Measurements from ENCODE around the gene FRG1. TPM values are rescaled to one million over a fixed set of nuclear protein-coding genes. Genes with fewer than 3 reads are reported as not detected.
"Not testable (repeated sequence)": the region's sequence is repeated elsewhere in the genome, so short reads cannot be mapped to it uniquely, and the experiment has no call there.

FRG1 gene
- total and polyA plus RNA-seq, 2 donors (not counting 3 experiments of a cell fraction or from before 2014, with no cell fraction given), result 7.5 to 36.1 TPM

DNA sequence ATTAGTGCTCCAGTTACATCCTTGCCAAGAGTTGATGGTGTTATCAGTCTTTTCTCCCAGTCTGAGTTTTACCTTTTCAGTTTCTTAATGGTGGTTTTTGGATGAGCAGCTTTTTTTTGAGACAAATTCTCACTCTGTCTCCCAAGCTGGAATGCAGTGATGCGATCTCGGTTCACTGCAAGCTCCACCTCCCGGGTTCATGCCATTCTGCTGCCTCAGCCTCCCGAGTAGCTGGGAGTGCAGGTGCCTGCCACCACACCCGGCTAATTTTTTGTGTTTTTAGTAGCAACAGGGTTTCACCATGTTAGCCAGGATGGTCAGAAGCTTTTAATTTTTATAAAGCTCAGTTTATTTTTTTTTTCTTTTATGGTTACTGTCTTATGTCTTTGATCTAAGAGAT, 3.4 kb downstream of the FRG1 start:
- H3K4me3 ChIP-seq (replicated peaks in 1 of 3; ENCODE audit: insufficient read depth in 1 of 3, low read depth in 1 of 3, low read length in 3 of 3); H3K9me1 ChIP-seq (replicated peaks; ENCODE audit: control insufficient read depth, extremely low read depth, insufficient read depth, low read length); H3K9ac ChIP-seq (replicated peaks; ENCODE audit: extremely low read depth, insufficient read depth, low read length); H3K9me3 ChIP-seq (replicated peaks; ENCODE audit: control insufficient read depth, insufficient read depth, low read length); FAIRE-seq; BruUV-seq (replicated peaks); H3K36me3 ChIP-seq (ENCODE audit: control insufficient read depth in 2 of 2, extremely low read depth in 1 of 2, insufficient read depth in 2 of 2, low read length in 2 of 2); H3K27me3 ChIP-seq (ENCODE audit: control insufficient read depth in 2 of 2, insufficient read depth in 2 of 2, low read length in 2 of 2); H3K4me2 ChIP-seq (ENCODE audit: insufficient read depth, low read length); H3K4me1 ChIP-seq (ENCODE audit: control insufficient read depth, extremely low read depth, insufficient read depth, low read length); DNase-seq (ENCODE audit: low read depth, low spot score); dilution Hi-C loops (cut with MboI; ENCODE audit: extremely low pct_ligation_motif_present, low sequenced_read_pairs); POLR2A ChIA-PET; H3K27ac ChIP-seq (ENCODE audit: insufficient read depth, low read depth, low read length); H4K20me1 ChIP-seq (replicated peaks; ENCODE audit: control insufficient read depth, extremely low read depth, insufficient read depth, low read length); CTCF ChIA-PET; intact Hi-C loops (cut with micrococcal nuclease); H2AFZ ChIP-seq (ENCODE audit: low read depth, low read length): not testable (repeated sequence)
- peaks cover 28% of the 10 kb centered on the region for H3K79me2 ChIP-seq (ENCODE audit: control insufficient read depth, insufficient read depth, low read length)

DNA sequence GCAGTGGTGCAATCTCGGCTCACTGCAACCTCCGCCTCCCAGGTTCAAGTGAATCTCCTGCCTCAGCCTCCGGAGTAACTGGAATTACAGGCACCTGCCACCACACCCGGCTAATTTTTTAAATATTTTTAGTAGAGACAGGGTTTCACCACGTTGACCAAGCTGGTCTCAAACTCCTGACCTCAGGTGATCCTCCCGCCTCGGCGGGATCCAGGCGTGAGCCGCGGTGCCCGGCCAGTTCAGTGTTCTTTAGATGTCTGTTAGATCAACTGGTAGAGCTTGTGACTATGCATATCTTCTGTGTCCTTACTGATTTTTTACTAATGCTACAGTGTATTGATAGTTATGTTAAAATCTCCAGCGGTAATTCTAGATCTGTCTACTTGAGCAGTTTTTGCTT, 6.2 kb downstream of the FRG1 start:
- H3K27me3 ChIP-seq (ENCODE audit: control insufficient read depth in 2 of 2, insufficient read depth in 2 of 2, low read length in 2 of 2); intact Hi-C loops (cut with micrococcal nuclease); H3K9me1 ChIP-seq (replicated peaks; ENCODE audit: control insufficient read depth, extremely low read depth, insufficient read depth, low read length); dilution Hi-C loops (cut with MboI; ENCODE audit: extremely low pct_ligation_motif_present, low sequenced_read_pairs); H3K4me1 ChIP-seq (ENCODE audit: control insufficient read depth, extremely low read depth, insufficient read depth, low read length); H3K4me3 ChIP-seq (replicated peaks in 1 of 3; ENCODE audit: insufficient read depth in 1 of 3, low read depth in 1 of 3, low read length in 3 of 3); CTCF ChIA-PET; H3K4me2 ChIP-seq (ENCODE audit: insufficient read depth, low read length); H3K9ac ChIP-seq (replicated peaks; ENCODE audit: extremely low read depth, insufficient read depth, low read length); H2AFZ ChIP-seq (ENCODE audit: low read depth, low read length); H3K36me3 ChIP-seq (ENCODE audit: control insufficient read depth in 2 of 2, extremely low read depth in 1 of 2, insufficient read depth in 2 of 2, low read length in 2 of 2); H3K27ac ChIP-seq (ENCODE audit: insufficient read depth, low read depth, low read length); DNase-seq (ENCODE audit: low read depth, low spot score); FAIRE-seq; H3K9me3 ChIP-seq (replicated peaks; ENCODE audit: control insufficient read depth, insufficient read depth, low read length); BruUV-seq (replicated peaks); H4K20me1 ChIP-seq (replicated peaks; ENCODE audit: control insufficient read depth, extremely low read depth, insufficient read depth, low read length); POLR2A ChIA-PET: not testable (repeated sequence)
- peaks cover 20% of the 10 kb centered on the region for H3K79me2 ChIP-seq (ENCODE audit: control insufficient read depth, insufficient read depth, low read length)

DNA sequence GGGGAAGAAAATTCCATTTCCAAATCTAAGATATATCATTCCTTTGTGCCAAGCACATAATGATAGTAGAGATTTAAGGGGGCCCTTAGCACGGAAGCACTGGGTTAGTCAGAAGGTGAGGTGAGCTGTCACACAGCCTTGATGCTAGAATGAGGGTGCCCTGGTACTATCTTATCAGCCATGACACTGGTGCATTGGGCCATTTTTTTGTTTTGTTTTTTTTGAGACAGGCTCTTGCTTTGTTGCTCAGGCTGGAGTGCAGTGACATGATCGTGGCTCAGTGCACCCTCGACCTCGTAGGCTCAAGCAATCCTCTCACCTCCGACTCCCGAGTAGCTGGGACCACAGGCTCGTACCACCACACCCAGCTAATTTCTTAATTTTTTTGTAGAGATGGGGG, 7.8 kb downstream of the FRG1 start:
- H3K9me3 ChIP-seq (replicated peaks; ENCODE audit: control insufficient read depth, insufficient read depth, low read length); BruUV-seq (replicated peaks); H3K36me3 ChIP-seq (ENCODE audit: control insufficient read depth in 2 of 2, extremely low read depth in 1 of 2, insufficient read depth in 2 of 2, low read length in 2 of 2); CTCF ChIA-PET; H3K27me3 ChIP-seq (ENCODE audit: control insufficient read depth in 2 of 2, insufficient read depth in 2 of 2, low read length in 2 of 2); H3K4me2 ChIP-seq (ENCODE audit: insufficient read depth, low read length); DNase-seq (ENCODE audit: low read depth, low spot score); H3K4me3 ChIP-seq (replicated peaks in 1 of 3; ENCODE audit: insufficient read depth in 1 of 3, low read depth in 1 of 3, low read length in 3 of 3); H3K9me1 ChIP-seq (replicated peaks; ENCODE audit: control insufficient read depth, extremely low read depth, insufficient read depth, low read length); FAIRE-seq; intact Hi-C loops (cut with micrococcal nuclease); H4K20me1 ChIP-seq (replicated peaks; ENCODE audit: control insufficient read depth, extremely low read depth, insufficient read depth, low read length); H3K4me1 ChIP-seq (ENCODE audit: control insufficient read depth, extremely low read depth, insufficient read depth, low read length); H2AFZ ChIP-seq (ENCODE audit: low read depth, low read length); H3K27ac ChIP-seq (ENCODE audit: insufficient read depth, low read depth, low read length); H3K9ac ChIP-seq (replicated peaks; ENCODE audit: extremely low read depth, insufficient read depth, low read length); dilution Hi-C loops (cut with MboI; ENCODE audit: extremely low pct_ligation_motif_present, low sequenced_read_pairs); POLR2A ChIA-PET: not testable (repeated sequence)
- H3K79me2 ChIP-seq (ENCODE audit: control insufficient read depth, insufficient read depth, low read length), result peaks cover 14% of the 10 kb centered on the region

GRCh38 chr4:189969291-189969690, 28.6 kb downstream of the FRG1 start:
- FAIRE-seq; H3K9me1 ChIP-seq (replicated peaks; ENCODE audit: control insufficient read depth, extremely low read depth, insufficient read depth, low read length); intact Hi-C loops (cut with micrococcal nuclease); H3K79me2 ChIP-seq (ENCODE audit: control insufficient read depth, insufficient read depth, low read length); H3K4me2 ChIP-seq (ENCODE audit: insufficient read depth, low read length); H2AFZ ChIP-seq (ENCODE audit: low read depth, low read length); POLR2A ChIA-PET; BruUV-seq (replicated peaks); H3K27me3 ChIP-seq (ENCODE audit: control insufficient read depth in 2 of 2, insufficient read depth in 2 of 2, low read length in 2 of 2); H3K9me3 ChIP-seq (replicated peaks; ENCODE audit: control insufficient read depth, insufficient read depth, low read length); dilution Hi-C loops (cut with MboI; ENCODE audit: extremely low pct_ligation_motif_present, low sequenced_read_pairs); H4K20me1 ChIP-seq (replicated peaks; ENCODE audit: control insufficient read depth, extremely low read depth, insufficient read depth, low read length); H3K9ac ChIP-seq (replicated peaks; ENCODE audit: extremely low read depth, insufficient read depth, low read length); CTCF ChIA-PET; H3K27ac ChIP-seq (ENCODE audit: insufficient read depth, low read depth, low read length); H3K4me1 ChIP-seq (ENCODE audit: control insufficient read depth, extremely low read depth, insufficient read depth, low read length); H3K4me3 ChIP-seq (replicated peaks in 1 of 3; ENCODE audit: insufficient read depth in 1 of 3, low read depth in 1 of 3, low read length in 3 of 3); H3K36me3 ChIP-seq (ENCODE audit: control insufficient read depth in 2 of 2, extremely low read depth in 1 of 2, insufficient read depth in 2 of 2, low read length in 2 of 2); DNase-seq (ENCODE audit: low read depth, low spot score): not testable (repeated sequence)

Data from endothelial cell of umbilical vein (primary cell).